GM23338 (cell line): ENCODE measurements around the gene CERS1. TPM values are rescaled to one million over a fixed set of nuclear protein-coding genes. Genes with fewer than 3 reads are reported as not detected.

Source experiments
- ATAC-seq: fragments of 200-7000 bp; cut with Tn5 transposase; 3 replicates; pipeline ENCODE4 v1.9.1; 2020
- DNase-seq: peaks from one replicate; pipeline ENCODE4 v3.0.0-alpha.2; 2015; ENCODE audit warnings: low spot score
- H2AFZ ChIP-seq: fragments of 200-600 bp; sonication (generic); 2 replicates; pipeline ENCODE4 v1.8.0; 2016; ENCODE audit warnings: antibody characterized with exemption, mild to moderate bottlenecking, moderate library complexity
- H3F3A ChIP-seq: fragments of 200-600 bp; sonication (generic); replicated peaks from 2 replicates; pipeline ENCODE4 v1.8.0; 2017; ENCODE audit warnings: antibody characterized with exemption, mixed run types, low read depth
- H3K27ac ChIP-seq: fragments of 200-600 bp; sonication (generic); 2 replicates; pipeline ENCODE4 v1.6.1; 2016; ENCODE audit warnings: low read depth
- H3K27me3 ChIP-seq: fragments of 200-600 bp; sonication (generic); 2 replicates; pipeline ENCODE4 v1.8.0; 2016; ENCODE audit warnings: mild to moderate bottlenecking, mixed run types, moderate library complexity; ENCODE audit not compliant: insufficient read depth
- H3K36me3 ChIP-seq: fragments of 200-600 bp; sonication (generic); 2 replicates; pipeline ENCODE4 v1.8.0; 2016; ENCODE audit warnings: mild to moderate bottlenecking; ENCODE audit not compliant: insufficient read depth
- H3K4me1 ChIP-seq: fragments of 200-600 bp; sonication (generic); 2 replicates; pipeline ENCODE4 v1.8.0; 2016; ENCODE audit warnings: mild to moderate bottlenecking, moderate library complexity; ENCODE audit not compliant: insufficient read depth
- H3K4me2 ChIP-seq: fragments of 200-600 bp; sonication (generic); 2 replicates; pipeline ENCODE4 v1.7.1; 2017; ENCODE audit warnings: mixed run types
- H3K4me3 ChIP-seq: fragments of 200-600 bp; sonication (generic); 2 replicates; pipeline ENCODE4 v1.6.1; 2016; ENCODE audit warnings: mixed run types
- H3K79me2 ChIP-seq: fragments of 200-600 bp; sonication (generic); replicated peaks from 2 replicates; pipeline ENCODE4 v1.8.0; 2017; ENCODE audit warnings: mild to moderate bottlenecking; ENCODE audit not compliant: insufficient read depth
- H3K9me2 ChIP-seq: fragments of 200-600 bp; sonication (generic); 2 replicates; pipeline ENCODE4 v1.8.0; 2017; ENCODE audit not compliant: insufficient read depth
- H4K20me1 ChIP-seq: fragments of 200-600 bp; sonication (generic); replicated peaks from 2 replicates; pipeline ENCODE4 v1.8.0; 2017; ENCODE audit warnings: mild to moderate bottlenecking; ENCODE audit not compliant: insufficient read depth
- H3K27ac Mint-ChIP-seq: 2 replicates; pipeline ENCODE4 v1.8.0; 2020; ENCODE audit warnings: inconsistent platforms, mild to moderate bottlenecking, moderate library complexity, mixed read lengths
- H3K27me3 Mint-ChIP-seq: 3 replicates; pipeline ENCODE4 v1.8.0; 2022; ENCODE audit warnings: low read depth, mild to moderate bottlenecking, moderate library complexity, mixed read lengths, inconsistent platforms; ENCODE audit not compliant: insufficient read depth, poor library complexity
- H3K36me3 Mint-ChIP-seq: 3 replicates; pipeline ENCODE4 v1.8.0; 2021; ENCODE audit warnings: low read depth, mild to moderate bottlenecking, inconsistent platforms, moderate library complexity, mixed read lengths
- H3K4me1 Mint-ChIP-seq: 3 replicates; pipeline ENCODE4 v1.8.0; 2020; ENCODE audit warnings: mild to moderate bottlenecking, inconsistent platforms, mixed read lengths
- H3K4me3 Mint-ChIP-seq: 3 replicates; pipeline ENCODE4 v1.8.0; 2021; ENCODE audit warnings: moderate library complexity, mild to moderate bottlenecking, inconsistent platforms, mixed read lengths
- H3K9me3 Mint-ChIP-seq: 3 replicates; pipeline ENCODE4 v1.8.0; 2020; ENCODE audit warnings: moderate library complexity, mild to moderate bottlenecking, inconsistent platforms, mixed read lengths
- CREB1 ChIP-seq: fragments of 250-450 bp; sonication (Bioruptor Pico); IDR thresholded peaks from 2 replicates; pipeline ENCODE4 v1.5.0; 2020; ENCODE audit warnings: low read depth, mild to moderate bottlenecking, moderate library complexity
- EZH2 ChIP-seq: fragments of 200-600 bp; sonication (generic); IDR thresholded peaks from one replicate; pipeline ENCODE4 v1.8.0; 2017; ENCODE audit warnings: antibody characterized with exemption, mild to moderate bottlenecking, low read depth; ENCODE audit not compliant: unreplicated experiment
- EZH2phosphoT487 ChIP-seq: fragments of 200-600 bp; sonication (generic); IDR thresholded peaks from one replicate; pipeline ENCODE4 v1.8.1; 2018; ENCODE audit warnings: antibody characterized with exemption; ENCODE audit not compliant: unreplicated experiment
- POLR2AphosphoS5 ChIP-seq: IDR thresholded peaks from 2 replicates; pipeline ENCODE4 v1.6.1; 2016; ENCODE audit warnings: antibody characterized with exemption, low read depth
- ZNF331 ChIP-seq: fragments of 250-450 bp; sonication (Bioruptor Pico); IDR thresholded peaks from 2 replicates; pipeline ENCODE4 v1.5.0; 2020; ENCODE audit warnings: low read depth, mild to moderate bottlenecking, moderate library complexity
- polyA plus RNA-seq: library from polyadenylated mRNA; unstranded; fragments of >200 nt; fragmentation: Nextera tagmentation; extraction: Ambion mirVana; gene quantifications from 2 replicates; pipeline ENCODE4 v1.2.1, GENCODE V29; 2016
- total RNA-seq: library from RNA; depleted of rRNA; stranded (reverse); fragments of >200 nt; shearing (Covaris generic); gene quantifications from 2 replicates; pipeline ENCODE4 v1.2.3, GENCODE V29; 2014
- TF ChIP-seq, protein P1 (sequence below), 2 experiments: fragments of 200-600 bp in 1 of 2; sonication (generic) in 1 of 2; conservative IDR thresholded peaks; 2 replicates each; pipeline versions ENCODE4 v1.5.1 to v1.6.1; 2016 to 2017; ENCODE audit warnings: antibody characterized with exemption in 2 of 2, low read depth in 2 of 2, mild to moderate bottlenecking in 2 of 2, moderate library complexity in 1 of 2
- TF ChIP-seq, protein P2 (sequence below): fragments of 250-450 bp; sonication (Bioruptor Pico); IDR thresholded peaks from 2 replicates; pipeline ENCODE4 v1.5.0; 2020; ENCODE audit warnings: mild to moderate bottlenecking, moderate library complexity

The CERS1 gene
- total and polyA plus RNA-seq, 2 experiments from 2014 or later: 11.1 to 12.2 TPM

- H3K4me2 ChIP-seq: peak overlapping the region; percentile 84
- peaks cover 9% of the 10 kb centered on the region; the same call in 2 of the 3 replicates for H3K4me1 Mint-ChIP-seq
- no peaks in the 10 kb centered on the region for H3K79me2 ChIP-seq
- H3K4me1 ChIP-seq: peaks cover 5% of the 10 kb centered on the region; the same call in 1 of the 2 replicates
- peaks cover 33% of the 10 kb centered on the region for H3K27me3 ChIP-seq
- no peak overlapping the region; the same call in 2 of the 3 replicates for H3K4me3 Mint-ChIP-seq
- peak; percentile 64 for DNase-seq
- no peak overlapping the region for H2AFZ ChIP-seq
- TF ChIP-seq EZH2 (peak; percentile 37), CREB1 (CRISPR knock-in tag) (no peak)
- peaks cover 25% of the 10 kb centered on the region for H3K27me3 Mint-ChIP-seq
- peak overlapping the region; percentile 57 for H3K4me3 ChIP-seq
- H3K9me2 ChIP-seq: no peaks in the 10 kb centered on the region
- peaks cover 28% of the 10 kb centered on the region for H3K36me3 Mint-ChIP-seq
- H3K27ac Mint-ChIP-seq: no peak overlapping the region
- H3F3A ChIP-seq: peaks cover 29% of the 10 kb centered on the region
- H3K36me3 ChIP-seq: no peaks in the 10 kb centered on the region
- no peak overlapping the region for H3K27ac ChIP-seq
- H4K20me1 ChIP-seq: peaks cover 14% of the 10 kb centered on the region
- ATAC-seq: peak; percentile 13
- no peaks in the 10 kb centered on the region; the same call in 1 of the 3 replicates for H3K9me3 Mint-ChIP-seq
Measured at GRCh38 chr19:18869023-18869618, 26.8 kb downstream of the CERS1 start.

DNA sequence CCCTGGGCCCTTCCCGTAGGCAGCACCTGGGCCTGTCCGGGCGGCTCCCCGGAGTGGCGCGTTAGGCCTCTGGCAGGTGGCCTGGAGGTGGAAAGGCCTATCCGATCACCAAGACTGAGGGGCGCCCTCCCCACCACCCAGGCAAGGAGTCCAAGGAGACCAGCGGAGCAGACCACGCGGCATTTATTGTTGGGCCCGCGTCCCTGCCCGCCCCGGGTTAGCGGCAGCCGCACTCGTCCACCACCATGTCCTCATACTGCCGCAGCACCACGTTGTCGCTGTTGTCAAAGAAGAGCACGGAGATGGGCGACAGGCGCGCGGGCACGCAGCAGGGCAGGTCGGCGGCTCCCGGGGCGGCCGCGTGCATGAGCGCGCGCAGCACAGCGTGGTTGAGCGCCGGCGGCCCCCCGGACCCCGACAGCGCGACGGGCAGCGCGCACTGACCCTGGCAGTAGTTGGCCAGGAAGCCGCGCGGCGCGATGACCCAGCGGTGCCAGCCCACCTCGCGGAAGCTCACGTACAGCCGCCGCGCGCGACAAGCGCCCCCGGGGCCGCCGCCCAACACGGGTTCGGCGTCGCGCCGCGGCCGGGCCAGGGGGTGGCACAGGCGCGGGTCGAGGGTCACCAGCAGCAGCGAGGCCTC, 27.5 kb downstream of the CERS1 start:
- Histone ChIP-seq H2AFZ (no peak overlapping the region), H3K27ac (no peak overlapping the region), H3F3A (peaks cover 31% of the 10 kb centered on the region), H3K27me3 (peaks cover 33% of the 10 kb centered on the region), H3K36me3 (no peaks in the 10 kb centered on the region), H3K79me2 (no peaks in the 10 kb centered on the region), H3K4me2 (peak overlapping the region; percentile 65; the same call in 1 of the 2 replicates), H3K9me2 (no peaks in the 10 kb centered on the region), H3K4me1 (peaks cover 5% of the 10 kb centered on the region; the same call in 1 of the 2 replicates), H4K20me1 (peaks cover 14% of the 10 kb centered on the region), H3K4me3 (peak overlapping the region; percentile 46; the same call in 1 of the 2 replicates)
- H3K4me1 Mint-ChIP-seq: peaks cover 9% of the 10 kb centered on the region; the same call in 2 of the 3 replicates
- DNase-seq (peak; percentile 78), ATAC-seq (peak; percentile 4)
- H3K36me3 Mint-ChIP-seq: peaks cover 33% of the 10 kb centered on the region
- H3K9me3 Mint-ChIP-seq: no peaks in the 10 kb centered on the region; the same call in 1 of the 3 replicates
- no peak overlapping the region for H3K27ac Mint-ChIP-seq
- peaks cover 25% of the 10 kb centered on the region for H3K27me3 Mint-ChIP-seq
- TF ChIP-seq, protein P1, sequence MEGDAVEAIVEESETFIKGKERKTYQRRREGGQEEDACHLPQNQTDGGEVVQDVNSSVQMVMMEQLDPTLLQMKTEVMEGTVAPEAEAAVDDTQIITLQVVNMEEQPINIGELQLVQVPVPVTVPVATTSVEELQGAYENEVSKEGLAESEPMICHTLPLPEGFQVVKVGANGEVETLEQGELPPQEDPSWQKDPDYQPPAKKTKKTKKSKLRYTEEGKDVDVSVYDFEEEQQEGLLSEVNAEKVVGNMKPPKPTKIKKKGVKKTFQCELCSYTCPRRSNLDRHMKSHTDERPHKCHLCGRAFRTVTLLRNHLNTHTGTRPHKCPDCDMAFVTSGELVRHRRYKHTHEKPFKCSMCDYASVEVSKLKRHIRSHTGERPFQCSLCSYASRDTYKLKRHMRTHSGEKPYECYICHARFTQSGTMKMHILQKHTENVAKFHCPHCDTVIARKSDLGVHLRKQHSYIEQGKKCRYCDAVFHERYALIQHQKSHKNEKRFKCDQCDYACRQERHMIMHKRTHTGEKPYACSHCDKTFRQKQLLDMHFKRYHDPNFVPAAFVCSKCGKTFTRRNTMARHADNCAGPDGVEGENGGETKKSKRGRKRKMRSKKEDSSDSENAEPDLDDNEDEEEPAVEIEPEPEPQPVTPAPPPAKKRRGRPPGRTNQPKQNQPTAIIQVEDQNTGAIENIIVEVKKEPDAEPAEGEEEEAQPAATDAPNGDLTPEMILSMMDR (conservative IDR thresholded peaks at IDR 0.05; ENCODE audit: low read depth in 2 of 2): peak in 1 of 2 experiments; percentile 37; a peak in 2 of 4 replicates
- TF ChIP-seq EZH2: no peak
- TF ChIP-seq, protein P2, sequence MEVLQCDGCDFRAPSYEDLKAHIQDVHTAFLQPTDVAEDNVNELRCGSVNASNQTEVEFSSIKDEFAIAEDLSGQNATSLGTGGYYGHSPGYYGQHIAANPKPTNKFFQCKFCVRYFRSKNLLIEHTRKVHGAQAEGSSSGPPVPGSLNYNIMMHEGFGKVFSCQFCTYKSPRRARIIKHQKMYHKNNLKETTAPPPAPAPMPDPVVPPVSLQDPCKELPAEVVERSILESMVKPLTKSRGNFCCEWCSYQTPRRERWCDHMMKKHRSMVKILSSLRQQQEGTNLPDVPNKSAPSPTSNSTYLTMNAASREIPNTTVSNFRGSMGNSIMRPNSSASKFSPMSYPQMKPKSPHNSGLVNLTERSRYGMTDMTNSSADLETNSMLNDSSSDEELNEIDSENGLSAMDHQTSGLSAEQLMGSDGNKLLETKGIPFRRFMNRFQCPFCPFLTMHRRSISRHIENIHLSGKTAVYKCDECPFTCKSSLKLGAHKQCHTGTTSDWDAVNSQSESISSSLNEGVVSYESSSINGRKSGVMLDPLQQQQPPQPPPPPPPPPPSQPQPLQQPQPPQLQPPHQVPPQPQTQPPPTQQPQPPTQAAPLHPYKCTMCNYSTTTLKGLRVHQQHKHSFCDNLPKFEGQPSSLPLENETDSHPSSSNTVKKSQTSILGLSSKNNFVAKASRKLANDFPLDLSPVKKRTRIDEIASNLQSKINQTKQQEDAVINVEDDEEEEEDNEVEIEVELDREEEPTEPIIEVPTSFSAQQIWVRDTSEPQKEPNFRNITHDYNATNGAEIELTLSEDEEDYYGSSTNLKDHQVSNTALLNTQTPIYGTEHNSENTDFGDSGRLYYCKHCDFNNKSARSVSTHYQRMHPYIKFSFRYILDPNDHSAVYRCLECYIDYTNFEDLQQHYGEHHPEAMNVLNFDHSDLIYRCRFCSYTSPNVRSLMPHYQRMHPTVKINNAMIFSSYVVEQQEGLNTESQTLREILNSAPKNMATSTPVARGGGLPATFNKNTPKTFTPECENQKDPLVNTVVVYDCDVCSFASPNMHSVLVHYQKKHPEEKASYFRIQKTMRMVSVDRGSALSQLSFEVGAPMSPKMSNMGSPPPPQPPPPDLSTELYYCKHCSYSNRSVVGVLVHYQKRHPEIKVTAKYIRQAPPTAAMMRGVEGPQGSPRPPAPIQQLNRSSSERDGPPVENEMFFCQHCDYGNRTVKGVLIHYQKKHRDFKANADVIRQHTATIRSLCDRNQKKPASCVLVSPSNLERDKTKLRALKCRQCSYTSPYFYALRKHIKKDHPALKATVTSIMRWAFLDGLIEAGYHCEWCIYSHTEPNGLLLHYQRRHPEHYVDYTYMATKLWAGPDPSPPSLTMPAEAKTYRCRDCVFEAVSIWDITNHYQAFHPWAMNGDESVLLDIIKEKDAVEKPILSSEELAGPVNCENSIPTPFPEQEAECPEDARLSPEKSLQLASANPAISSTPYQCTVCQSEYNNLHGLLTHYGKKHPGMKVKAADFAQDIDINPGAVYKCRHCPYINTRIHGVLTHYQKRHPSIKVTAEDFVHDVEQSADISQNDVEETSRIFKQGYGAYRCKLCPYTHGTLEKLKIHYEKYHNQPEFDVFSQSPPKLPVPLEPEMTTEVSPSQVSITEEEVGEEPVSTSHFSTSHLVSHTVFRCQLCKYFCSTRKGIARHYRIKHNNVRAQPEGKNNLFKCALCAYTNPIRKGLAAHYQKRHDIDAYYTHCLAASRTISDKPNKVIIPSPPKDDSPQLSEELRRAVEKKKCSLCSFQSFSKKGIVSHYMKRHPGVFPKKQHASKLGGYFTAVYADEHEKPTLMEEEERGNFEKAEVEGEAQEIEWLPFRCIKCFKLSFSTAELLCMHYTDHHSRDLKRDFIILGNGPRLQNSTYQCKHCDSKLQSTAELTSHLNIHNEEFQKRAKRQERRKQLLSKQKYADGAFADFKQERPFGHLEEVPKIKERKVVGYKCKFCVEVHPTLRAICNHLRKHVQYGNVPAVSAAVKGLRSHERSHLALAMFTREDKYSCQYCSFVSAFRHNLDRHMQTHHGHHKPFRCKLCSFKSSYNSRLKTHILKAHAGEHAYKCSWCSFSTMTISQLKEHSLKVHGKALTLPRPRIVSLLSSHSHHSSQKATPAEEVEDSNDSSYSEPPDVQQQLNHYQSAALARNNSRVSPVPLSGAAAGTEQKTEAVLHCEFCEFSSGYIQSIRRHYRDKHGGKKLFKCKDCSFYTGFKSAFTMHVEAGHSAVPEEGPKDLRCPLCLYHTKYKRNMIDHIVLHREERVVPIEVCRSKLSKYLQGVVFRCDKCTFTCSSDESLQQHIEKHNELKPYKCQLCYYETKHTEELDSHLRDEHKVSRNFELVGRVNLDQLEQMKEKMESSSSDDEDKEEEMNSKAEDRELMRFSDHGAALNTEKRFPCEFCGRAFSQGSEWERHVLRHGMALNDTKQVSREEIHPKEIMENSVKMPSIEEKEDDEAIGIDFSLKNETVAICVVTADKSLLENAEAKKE (CRISPR knock-in tag): no peak
- TF ChIP-seq POLR2AphosphoS5: peak; percentile 25; the same call in 1 of the 2 replicates
- no peak for TF ChIP-seq CREB1 (CRISPR knock-in tag)
- no peak for TF ChIP-seq EZH2phosphoT487
- TF ChIP-seq ZNF331 (CRISPR knock-in tag): no peak
- H3K4me3 Mint-ChIP-seq: 0 out of 3 replicates have a peak overlapping the region, but pooled peaks have one; percentile 23
